Naive thymus-derived CD8-positive, alpha-beta T cell (primary cell): ENCODE measurements around the gene SPATA19. TPM values are rescaled to one million over a fixed set of nuclear protein-coding genes. Genes with fewer than 3 reads are reported as not detected.

Source experiments
- ATAC-seq, 2 donors: fragments of 150-1000 bp; cut with Tn5 transposase in 1 of 2; sonication (Bioruptor Pico), chemical (Tn5 transposase) in 1 of 2; 1 replicate in 1 of 2; 2 replicates in 1 of 2; pipeline ENCODE4 v1.10.0; 2021; ENCODE audit warnings: mild to moderate bottlenecking in 2 of 2, moderate library complexity in 2 of 2
- POLR2A ChIA-PET: fragments of 350-600 bp; sonication (Branson Sonifier 250); formaldehyde crosslinking; loops from one replicate; lab custom pipeline; 2021; ENCODE audit warnings: antibody characterized with exemption; lab: Charles Lee
- DNase-seq, 10 donors: peaks; one replicate each; pipeline versions ENCODE4 v3.0.0 to v3.0.0-alpha.2; 2020 to 2022
- H3K27ac Mint-ChIP-seq, 10 donors: one replicate each; pipeline ENCODE4 v1.8.0; 2020 to 2022; ENCODE audit warnings: mild to moderate bottlenecking in 10 of 10, mixed read lengths in 10 of 10, moderate library complexity in 4 of 10, inconsistent platforms in 1 of 10
- H3K27me3 Mint-ChIP-seq, 5 donors: one replicate each; pipeline ENCODE4 v1.8.0; 2021 to 2022; ENCODE audit warnings: mixed read lengths in 5 of 5
- H3K36me3 Mint-ChIP-seq, 3 donors: one replicate each; pipeline ENCODE4 v1.8.0; 2020 to 2022; ENCODE audit warnings: mixed read lengths in 3 of 3, mild to moderate bottlenecking in 2 of 3, inconsistent platforms in 1 of 3
- H3K4me1 Mint-ChIP-seq, 4 donors: one replicate each; pipeline ENCODE4 v1.8.0; 2021 to 2022; ENCODE audit warnings: mixed read lengths in 4 of 4
- H3K4me3 Mint-ChIP-seq, 10 donors: one replicate each; pipeline ENCODE4 v1.8.0; 2020 to 2022; ENCODE audit warnings: mild to moderate bottlenecking in 10 of 10, mixed read lengths in 10 of 10, moderate library complexity in 6 of 10, inconsistent platforms in 1 of 10
- H3K9me3 Mint-ChIP-seq, 9 donors: one replicate each; pipeline ENCODE4 v1.8.0; 2020 to 2022; ENCODE audit warnings: mixed read lengths in 9 of 9, mild to moderate bottlenecking in 3 of 9, inconsistent platforms in 1 of 9, moderate library complexity in 1 of 9
- polyA plus RNA-seq, 3 donors: library from polyadenylated mRNA; unstranded; fragments of 300-500 nt; fragmentation: Illumina TruSeq; gene quantifications; one replicate each; pipeline ENCODE4 v1.2.3, GENCODE V29; 2021
- total RNA-seq, 8 experiments: library from RNA in 2 of 8; stranded (reverse) in 2 of 8; gene quantifications; one replicate each; pipeline ENCODE4 v1.2.3 and lab custom pipeline; 2021 to 2026

The SPATA19 gene
- total and polyA plus RNA-seq, 5 experiments from 2014 or later, result not detected

- Mint-ChIP-seq H3K4me1 (no peaks in the 10 kb centered on the region), H3K27ac (no peak overlapping the region), H3K36me3 (no peaks in the 10 kb centered on the region), H3K4me3 (no peak overlapping the region), H3K9me3 (peaks cover 0 to 2% (median 0%) of the 10 kb centered on the region in 9 donors), H3K27me3 (peaks cover 0 to 12% (median 10%) of the 10 kb centered on the region in 5 donors)
- ATAC-seq (no peak), DNase-seq (no peak)
- POLR2A ChIA-PET, result no interaction called here
Observed at GRCh38 chr11:133809569-133810491, 35.5 kb downstream of the SPATA19 start.

DNA sequence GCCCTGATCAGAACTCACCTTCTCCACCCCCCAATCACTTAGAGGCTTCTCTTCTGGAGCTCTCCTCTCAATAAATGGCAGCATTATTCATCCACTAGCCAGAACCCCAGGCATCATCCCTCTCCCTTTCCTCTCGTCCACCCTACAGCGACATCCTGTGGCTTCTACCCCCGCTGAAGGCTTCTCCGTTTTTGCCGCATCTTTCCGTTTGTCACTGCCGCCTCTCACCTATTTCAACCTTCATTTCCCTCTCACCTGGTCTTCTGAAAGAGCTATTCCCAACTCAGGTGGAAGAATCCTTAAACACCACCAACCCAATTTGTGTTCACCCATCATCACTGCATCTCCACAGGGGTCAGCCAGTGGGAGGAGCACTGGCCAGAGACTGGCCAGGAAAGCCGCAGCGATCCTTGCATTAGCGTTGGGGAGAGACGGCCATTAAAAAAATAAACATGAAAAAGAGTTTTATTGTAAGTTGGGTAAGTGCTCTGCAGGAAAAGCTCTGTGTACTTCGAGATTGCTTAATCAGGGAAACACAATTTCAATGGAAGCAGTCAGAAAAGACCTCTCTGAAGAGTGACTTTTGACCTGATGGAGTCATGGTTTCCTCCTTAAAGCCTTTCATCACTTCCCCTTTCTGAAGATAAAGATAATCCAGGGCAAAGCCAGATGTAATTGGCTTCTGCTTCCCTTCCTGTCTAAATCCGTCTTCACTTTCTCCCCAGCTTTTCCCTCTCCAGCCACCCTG, 36.7 kb downstream of the SPATA19 start:
- no peaks in the 10 kb centered on the region for H3K4me1 Mint-ChIP-seq
- H3K27ac Mint-ChIP-seq, result peak overlapping the region in 1 of 10 donors; percentile 25
- peaks cover 0 to under 1% (median 0%) of the 10 kb centered on the region in 9 donors for H3K9me3 Mint-ChIP-seq

DNA sequence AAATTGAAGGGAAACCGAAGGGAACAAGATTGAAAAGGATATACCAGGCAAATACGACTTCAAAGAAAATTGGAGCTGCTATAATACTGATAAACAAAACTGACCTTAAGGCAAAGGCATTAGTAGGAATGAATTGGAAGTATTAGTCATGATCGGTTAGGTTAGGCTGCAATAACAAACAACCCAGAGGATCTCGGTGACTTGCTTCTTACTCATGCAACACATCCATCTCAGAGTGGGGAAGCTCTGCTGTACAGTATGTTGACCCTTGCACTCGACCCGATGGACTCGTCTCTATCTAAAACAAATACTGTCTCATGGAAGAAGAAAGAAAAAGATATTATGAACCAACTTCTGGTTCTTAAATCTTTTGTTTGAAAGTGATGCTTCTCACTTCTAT, 42.3 kb downstream of the SPATA19 start:
- no peak for DNase-seq
- no peaks in the 10 kb centered on the region for H3K4me1 Mint-ChIP-seq
- H3K9me3 Mint-ChIP-seq, result no peaks in the 10 kb centered on the region
- no peaks in the 10 kb centered on the region for H3K36me3 Mint-ChIP-seq
- peaks cover 0 to 10% (median 4%) of the 10 kb centered on the region in 5 donors for H3K27me3 Mint-ChIP-seq
- H3K4me3 Mint-ChIP-seq, result no peak overlapping the region
- no peak for ATAC-seq
- no peak overlapping the region for H3K27ac Mint-ChIP-seq
- POLR2A ChIA-PET, result no interaction called here

More for the DNA sequence above, 36.7 kb downstream of the SPATA19 start:
- peaks cover 0 to 10% (median 6%) of the 10 kb centered on the region in 5 donors for H3K27me3 Mint-ChIP-seq
- no peaks in the 10 kb centered on the region for H3K36me3 Mint-ChIP-seq
- no peak for DNase-seq
- ATAC-seq, result no peak
- H3K4me3 Mint-ChIP-seq, result no peak overlapping the region
- POLR2A ChIA-PET, result no interaction called here

DNA sequence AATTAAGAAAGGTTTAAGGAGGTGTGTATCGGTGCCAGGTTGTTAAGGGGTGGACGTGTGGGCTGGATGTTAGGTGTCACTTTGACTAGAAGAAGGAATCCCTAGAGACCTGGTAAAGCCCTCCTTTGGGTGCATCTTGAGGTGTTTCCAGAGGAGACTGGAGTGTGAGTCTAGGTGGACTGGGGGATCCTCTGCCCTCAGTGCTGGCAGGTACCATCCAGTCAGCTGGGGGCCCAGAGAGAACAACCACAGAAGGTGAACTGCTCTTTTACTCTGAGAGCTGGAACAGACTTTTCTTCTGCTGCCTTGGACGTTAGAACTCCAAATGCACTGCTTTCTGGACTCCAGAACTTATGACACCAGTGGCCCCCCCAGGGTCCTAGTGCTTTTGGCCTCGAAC, 44.0 kb downstream of the SPATA19 start:
- H3K27me3 Mint-ChIP-seq, result peaks cover 0 to 10% (median 2%) of the 10 kb centered on the region in 5 donors
- DNase-seq (no peak), ATAC-seq (no peak)
- no peaks in the 10 kb centered on the region for H3K4me1 Mint-ChIP-seq
- H3K9me3 Mint-ChIP-seq, result peaks cover 0 to 7% (median 0%) of the 10 kb centered on the region in 9 donors
- POLR2A ChIA-PET, result no interaction called here
- H3K4me3 Mint-ChIP-seq, result no peak overlapping the region
- H3K36me3 Mint-ChIP-seq, result no peaks in the 10 kb centered on the region
- no peak overlapping the region for H3K27ac Mint-ChIP-seq

DNA sequence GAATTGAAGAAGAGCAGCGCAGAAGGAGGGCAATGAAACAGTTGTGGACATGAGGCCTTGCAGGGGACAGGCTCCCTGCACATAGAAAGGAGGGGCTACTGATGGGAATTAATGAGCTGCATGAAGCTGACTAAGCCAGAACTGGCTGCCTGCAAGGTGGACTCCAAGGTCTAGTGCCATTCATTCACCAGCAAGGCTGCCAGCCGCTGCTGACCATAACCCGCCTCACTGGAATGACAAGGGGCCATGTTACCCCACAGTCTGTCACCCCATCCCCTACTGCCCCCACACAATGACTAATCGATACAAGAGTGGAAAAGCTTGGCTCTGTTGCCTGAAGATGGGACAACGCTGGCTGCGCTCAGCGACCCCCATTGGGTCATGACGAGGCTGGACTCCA, 44.6 kb downstream of the SPATA19 start:
- Mint-ChIP-seq H3K9me3 (peaks cover 0 to 14% (median under 1%) of the 10 kb centered on the region in 9 donors), H3K4me3 (no peak overlapping the region), H3K27ac (no peak overlapping the region), H3K27me3 (peaks cover 0 to 10% (median 2%) of the 10 kb centered on the region in 5 donors), H3K36me3 (no peaks in the 10 kb centered on the region), H3K4me1 (no peaks in the 10 kb centered on the region)
- DNase-seq (no peak), ATAC-seq (no peak)
- POLR2A ChIA-PET, result no interaction called here

DNA sequence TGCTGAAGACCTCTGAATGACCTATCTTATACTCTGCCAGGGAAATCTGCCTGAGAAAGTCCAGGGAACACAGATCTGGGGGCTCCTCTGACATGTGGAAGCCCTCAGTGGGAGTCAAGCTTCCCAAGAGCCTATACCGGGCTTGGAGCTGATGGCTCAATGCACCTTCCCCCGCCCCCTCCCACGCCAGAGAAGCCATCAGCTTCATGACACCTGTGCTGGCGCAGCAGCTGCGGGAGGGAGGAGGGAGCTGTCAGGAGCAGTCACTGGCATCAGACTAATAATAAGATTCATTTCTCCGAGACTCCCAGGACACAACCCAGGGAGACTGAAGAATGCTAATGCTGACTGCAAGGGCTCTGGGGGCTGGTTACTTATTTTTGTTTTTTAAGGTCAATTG, 47.8 kb downstream of the SPATA19 start:
- no peak overlapping the region for H3K27ac Mint-ChIP-seq
- peaks cover 2 to 21% (median 11%) of the 10 kb centered on the region in 5 donors for H3K27me3 Mint-ChIP-seq
- no peak for ATAC-seq
- POLR2A ChIA-PET, result no interaction called here
- H3K36me3 Mint-ChIP-seq, result peaks cover 0 to 22% (median 3%) of the 10 kb centered on the region in 3 donors
- no peak for DNase-seq
- H3K9me3 Mint-ChIP-seq, result peaks cover 8 to 41% (median 23%) of the 10 kb centered on the region in 9 donors
- no peak overlapping the region for H3K4me3 Mint-ChIP-seq
- H3K4me1 Mint-ChIP-seq, result no peaks in the 10 kb centered on the region

DNA sequence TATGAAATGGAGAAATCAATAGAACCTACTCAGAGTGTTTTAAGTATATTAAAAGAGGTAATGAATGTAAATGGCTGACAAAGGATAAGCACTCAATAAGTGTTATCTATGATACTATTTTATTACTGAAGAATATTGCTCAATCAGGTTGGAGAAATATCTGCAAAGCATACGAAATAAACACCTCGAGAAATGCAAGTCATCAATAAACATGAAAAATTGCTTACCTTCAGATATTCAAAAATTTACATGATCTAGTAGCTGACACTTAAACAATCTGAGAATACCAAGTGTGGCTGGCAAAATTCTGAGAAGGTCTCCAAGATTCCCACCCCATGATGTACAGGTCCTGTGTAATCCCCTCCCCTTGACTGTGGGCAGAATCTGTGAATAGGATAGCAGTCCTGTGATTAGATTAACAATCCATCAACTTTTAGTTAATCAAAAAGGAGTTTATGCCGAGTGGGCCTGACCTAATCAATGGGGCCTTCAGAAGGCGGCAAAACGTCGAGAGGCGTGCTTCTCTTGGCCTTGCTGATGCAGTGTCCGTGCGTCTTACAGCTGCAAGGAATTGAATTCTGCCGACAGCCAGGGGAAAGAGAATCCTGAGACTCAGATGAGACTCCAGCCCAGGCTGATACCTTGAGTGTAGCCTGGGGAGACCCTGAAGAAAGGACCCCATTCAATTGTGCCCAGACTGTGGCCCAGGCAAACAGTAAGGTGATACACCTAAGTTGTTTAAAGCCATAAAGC, 49.1 kb downstream of the SPATA19 start:
- POLR2A ChIA-PET, result no interaction called here

GRCh38 chr11:133795088-133795487, 50.2 kb downstream of the SPATA19 start:
- peaks cover 8 to 42% (median 24%) of the 10 kb centered on the region in 9 donors for H3K9me3 Mint-ChIP-seq
- peaks cover 0 to 26% (median 3%) of the 10 kb centered on the region in 3 donors for H3K36me3 Mint-ChIP-seq
- DNase-seq, result no peak
- POLR2A ChIA-PET, result no interaction called here
- no peak overlapping the region for H3K27ac Mint-ChIP-seq
- peaks cover 6 to 46% (median 21%) of the 10 kb centered on the region in 5 donors for H3K27me3 Mint-ChIP-seq
- no peak overlapping the region for H3K4me3 Mint-ChIP-seq
- no peak for ATAC-seq
- no peaks in the 10 kb centered on the region for H3K4me1 Mint-ChIP-seq

More for the DNA sequence above, 49.1 kb downstream of the SPATA19 start:
- H3K4me1 Mint-ChIP-seq, result no peaks in the 10 kb centered on the region
- peaks cover 4 to 34% (median 16%) of the 10 kb centered on the region in 5 donors for H3K27me3 Mint-ChIP-seq
- no peak overlapping the region for H3K27ac Mint-ChIP-seq
- H3K36me3 Mint-ChIP-seq, result peaks cover 0 to 26% (median 3%) of the 10 kb centered on the region in 3 donors
- no peak overlapping the region for H3K4me3 Mint-ChIP-seq
- no peak for ATAC-seq
- no peak for DNase-seq
- H3K9me3 Mint-ChIP-seq, result peaks cover 8 to 42% (median 24%) of the 10 kb centered on the region in 9 donors

DNA sequence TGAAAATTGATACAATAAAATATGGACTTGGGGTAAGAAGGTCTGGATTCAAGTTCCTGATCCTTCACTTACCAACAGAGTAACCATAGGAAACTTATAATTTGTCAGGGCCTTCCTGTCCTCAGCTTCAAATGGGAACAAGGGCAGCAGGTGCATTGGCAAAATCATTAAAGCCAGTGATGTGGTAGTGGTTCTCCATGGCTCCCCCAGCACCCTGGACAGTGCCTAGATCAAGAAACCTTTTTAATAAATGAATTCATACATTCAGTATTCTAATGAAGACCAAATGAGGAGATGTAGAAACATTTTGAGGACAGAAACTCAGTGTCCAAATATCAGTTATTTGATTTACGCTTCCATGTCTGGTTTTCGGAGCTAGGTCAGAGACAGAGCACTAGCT, 51.1 kb downstream of the SPATA19 start:
- H3K36me3 Mint-ChIP-seq, result peaks cover 0 to 26% (median 3%) of the 10 kb centered on the region in 3 donors
- no peaks in the 10 kb centered on the region for H3K4me1 Mint-ChIP-seq
- peaks cover 11 to 54% (median 23%) of the 10 kb centered on the region in 5 donors for H3K27me3 Mint-ChIP-seq
- no peak overlapping the region for H3K27ac Mint-ChIP-seq
- peaks cover 8 to 42% (median 24%) of the 10 kb centered on the region in 9 donors for H3K9me3 Mint-ChIP-seq
- DNase-seq (no peak), ATAC-seq (no peak)
- H3K4me3 Mint-ChIP-seq, result no peak overlapping the region
- POLR2A ChIA-PET, result no interaction called here

DNA sequence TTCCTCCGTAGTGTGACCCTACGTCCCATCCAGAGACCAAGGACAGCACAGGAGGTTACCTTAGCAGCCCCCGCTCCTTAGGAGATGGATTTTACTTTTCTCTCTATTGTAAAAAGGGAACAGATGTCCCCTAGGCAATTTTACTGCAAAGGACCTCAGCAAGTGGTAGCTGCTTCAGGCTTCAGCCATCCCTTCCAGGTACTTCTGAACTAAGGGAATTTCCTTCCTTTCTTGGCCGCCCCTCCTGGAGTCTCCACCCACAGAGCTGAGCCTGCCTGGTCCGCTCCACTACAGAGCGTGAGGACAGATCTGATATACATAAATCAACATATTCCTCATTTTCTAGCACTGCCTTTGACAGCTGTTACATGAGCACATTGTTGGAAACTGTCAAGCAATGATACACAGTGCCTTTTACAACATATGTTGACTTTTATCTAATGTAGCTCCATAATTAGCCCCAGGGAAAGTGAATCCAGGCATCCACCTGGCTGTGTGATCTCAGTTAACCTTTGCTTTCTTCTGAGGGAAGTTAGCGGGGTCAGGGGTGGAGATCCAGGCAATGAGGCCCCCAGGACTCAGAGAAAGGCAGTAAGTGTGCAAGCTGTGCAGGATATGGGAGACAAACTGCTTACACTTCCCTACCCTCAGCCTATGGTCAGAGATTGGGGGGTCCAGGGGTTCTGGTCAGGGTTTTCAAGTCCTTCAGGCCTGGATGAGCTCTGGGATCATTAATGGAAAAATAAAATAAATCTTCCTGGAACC, 51.9 kb downstream of the SPATA19 start:
- Mint-ChIP-seq H3K9me3 (peaks cover 8 to 42% (median 24%) of the 10 kb centered on the region in 9 donors), H3K27ac (no peak overlapping the region), H3K4me1 (no peaks in the 10 kb centered on the region), H3K27me3 (peaks cover 13 to 61% (median 29%) of the 10 kb centered on the region in 5 donors), H3K36me3 (peaks cover 0 to 31% (median 3%) of the 10 kb centered on the region in 3 donors), H3K4me3 (no peak overlapping the region)
- ATAC-seq (no peak), DNase-seq (no peak)
- POLR2A ChIA-PET, result no interaction called here

GRCh38 chr11:133790995-133791394, 54.3 kb downstream of the SPATA19 start:
- DNase-seq (no peak), ATAC-seq (no peak)
- Mint-ChIP-seq H3K27ac (no peak overlapping the region), H3K36me3 (peaks cover 0 to 31% (median 3%) of the 10 kb centered on the region in 3 donors), H3K27me3 (peaks cover 21 to 74% (median 35%) of the 10 kb centered on the region in 5 donors), H3K4me1 (peaks cover 0 to 7% (median under 1%) of the 10 kb centered on the region in 4 donors), H3K9me3 (peaks cover 8 to 32% (median 24%) of the 10 kb centered on the region in 9 donors), H3K4me3 (no peak overlapping the region)
- POLR2A ChIA-PET, result no interaction called here
